Endothelial cell of umbilical vein (primary cell): ENCODE data around the gene CMPK2.

Experiments used
- EZH2 ChIP-seq: IDR thresholded peaks from 2 replicates; pipeline ENCODE4 v1.6.1; 2012; ENCODE audit warnings: borderline replicate concordance, low read depth, mild to moderate bottlenecking, moderate library complexity, low read length, inconsistent platforms; ENCODE audit not compliant: severe bottlenecking
- GATA2 ChIP-seq: IDR thresholded peaks from 2 replicates; pipeline ENCODE4 v1.7.0; 2011; ENCODE audit warnings: low read depth, mild to moderate bottlenecking, moderate library complexity, mixed read lengths, low read length; ENCODE audit not compliant: insufficient read length, insufficient read depth
- JUN ChIP-seq: IDR thresholded peaks from 2 replicates; pipeline ENCODE4 v1.6.1; 2011; ENCODE audit warnings: borderline replicate concordance, low read depth; ENCODE audit not compliant: insufficient read length, insufficient read depth
- MAX ChIP-seq: IDR thresholded peaks from 2 replicates; pipeline ENCODE4 v1.6.1; 2011; ENCODE audit not compliant: insufficient read depth, insufficient read length
- MYC ChIP-seq: IDR thresholded peaks from one replicate; pipeline ENCODE4 v1.6.1; 2011; ENCODE audit warnings: mild to moderate bottlenecking, low read depth, low read length
- POLR2A ChIP-seq: IDR thresholded peaks from 2 replicates; pipeline ENCODE4 v1.6.1; 2012; ENCODE audit warnings: low read depth, mild to moderate bottlenecking, control low read depth, low read length
- POLR2AphosphoS5 ChIP-seq: IDR thresholded peaks from 2 replicates; pipeline ENCODE4 v1.6.1; 2012; ENCODE audit warnings: low read depth, mild to moderate bottlenecking, control low read depth, low read length, moderate library complexity; ENCODE audit not compliant: insufficient read depth
- TF ChIP-seq, protein P1 (sequence below), 2 donors: IDR thresholded peaks; 1 replicate in 1 of 2; 2 replicates in 1 of 2; pipeline ENCODE4 v1.5.1; 2011; ENCODE audit warnings: low read length in 2 of 2, mild to moderate bottlenecking in 2 of 2, moderate library complexity in 2 of 2, control low read depth in 1 of 2, inconsistent platforms in 1 of 2, low read depth in 1 of 2; ENCODE audit not compliant: insufficient read depth in 1 of 2; ENCODE audit errors: extremely low read depth in 1 of 2

- TF ChIP-seq, protein P1, sequence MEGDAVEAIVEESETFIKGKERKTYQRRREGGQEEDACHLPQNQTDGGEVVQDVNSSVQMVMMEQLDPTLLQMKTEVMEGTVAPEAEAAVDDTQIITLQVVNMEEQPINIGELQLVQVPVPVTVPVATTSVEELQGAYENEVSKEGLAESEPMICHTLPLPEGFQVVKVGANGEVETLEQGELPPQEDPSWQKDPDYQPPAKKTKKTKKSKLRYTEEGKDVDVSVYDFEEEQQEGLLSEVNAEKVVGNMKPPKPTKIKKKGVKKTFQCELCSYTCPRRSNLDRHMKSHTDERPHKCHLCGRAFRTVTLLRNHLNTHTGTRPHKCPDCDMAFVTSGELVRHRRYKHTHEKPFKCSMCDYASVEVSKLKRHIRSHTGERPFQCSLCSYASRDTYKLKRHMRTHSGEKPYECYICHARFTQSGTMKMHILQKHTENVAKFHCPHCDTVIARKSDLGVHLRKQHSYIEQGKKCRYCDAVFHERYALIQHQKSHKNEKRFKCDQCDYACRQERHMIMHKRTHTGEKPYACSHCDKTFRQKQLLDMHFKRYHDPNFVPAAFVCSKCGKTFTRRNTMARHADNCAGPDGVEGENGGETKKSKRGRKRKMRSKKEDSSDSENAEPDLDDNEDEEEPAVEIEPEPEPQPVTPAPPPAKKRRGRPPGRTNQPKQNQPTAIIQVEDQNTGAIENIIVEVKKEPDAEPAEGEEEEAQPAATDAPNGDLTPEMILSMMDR (IDR thresholded peaks at IDR 0.05; ENCODE audit: extremely low read depth in 1 of 2, insufficient read depth in 1 of 2, low read depth in 1 of 2, low read length in 2 of 2), result no peak
- TF ChIP-seq POLR2A, result no peak
- no peak for TF ChIP-seq GATA2
- no peak for TF ChIP-seq MAX
- TF ChIP-seq POLR2AphosphoS5, result no peak
- no peak for TF ChIP-seq EZH2
- no peak for TF ChIP-seq MYC
- no peak for TF ChIP-seq JUN
Observed at GRCh38 chr2:6854416-6854815, 11.3 kb downstream of the CMPK2 start.
